Sigmoid colon (tissue), 7 donors: Measurements from ENCODE around the gene PIGX. TPM values are rescaled to one million over a fixed set of nuclear protein-coding genes. Genes with fewer than 3 reads are reported as not detected.

ENCODE experiments used
- DNase-seq: peaks from one replicate; pipeline ENCODE4 v3.0.0-alpha.2; 2019
- H3K27ac ChIP-seq, 4 donors: fragments of 200-600 bp; sonication (generic); one replicate each; pipeline ENCODE4 v1.5.1; 2016 to 2019; ENCODE audit warnings: mild to moderate bottlenecking in 1 of 4
- H3K27me3 ChIP-seq, 3 donors: fragments of 200-600 bp; sonication (generic); one replicate each; pipeline ENCODE4 v1.5.1; 2019; ENCODE audit warnings: mild to moderate bottlenecking in 1 of 3
- H3K36me3 ChIP-seq, 4 donors: fragments of 200-600 bp; sonication (generic); one replicate each; pipeline ENCODE4 v1.5.1; 2016 to 2019
- H3K4me1 ChIP-seq, 4 donors: fragments of 200-600 bp; sonication (generic); one replicate each; pipeline ENCODE4 v1.5.1; 2017 to 2019
- H3K4me3 ChIP-seq, 4 donors: fragments of 200-600 bp; sonication (generic); one replicate each; pipeline ENCODE4 v1.5.1; 2017 to 2019; ENCODE audit warnings: mild to moderate bottlenecking in 2 of 4, moderate library complexity in 1 of 4
- H3K9me3 ChIP-seq, 4 donors: fragments of 200-600 bp in 3 of 4; sonication (generic) in 3 of 4; one replicate each; pipeline versions ENCODE4 v1.5.1 to v1.6.1; 2013 to 2019
- CTCF ChIP-seq, 4 experiments: fragments of 450-650 bp in 3 of 4; fragments of 200-600 bp in 1 of 4; IDR thresholded peaks; one replicate each; pipeline ENCODE4 v1.5.1; 2016 to 2019; ENCODE audit warnings: antibody characterized with exemption in 4 of 4, mild to moderate bottlenecking in 3 of 4, moderate library complexity in 2 of 4
- EP300 ChIP-seq, 4 donors: sonication (generic); formaldehyde crosslinking; IDR thresholded peaks; one replicate each; pipeline ENCODE4 v1.6.1; 2017; ENCODE audit warnings: antibody characterized with exemption in 4 of 4
- POLR2A ChIP-seq, 2 donors: fragments of 450-650 bp; IDR thresholded peaks; one replicate each; pipeline ENCODE4 v1.6.1; 2016; ENCODE audit warnings: antibody characterized with exemption in 2 of 2, mild to moderate bottlenecking in 2 of 2, moderate library complexity in 2 of 2
- POLR2AphosphoS5 ChIP-seq, 4 donors: sonication (generic); formaldehyde crosslinking; IDR thresholded peaks; one replicate each; pipeline ENCODE4 v1.6.1; 2017; ENCODE audit warnings: antibody characterized with exemption in 4 of 4
- WGBS, 2 donors: extraction: QIAGEN DNeasy Blood & Tissue Kit; methylation state at CpG; one replicate each; pipeline ENCODE4 v1.1.7; 2013; 5-methylcytosine and 5-hydroxymethylcytosine counted together
- intact Hi-C: fragments of 100-400 bp; cut with DNase I; formaldehyde crosslinking; loops from one replicate; pipeline ENCODE4 v1.15.1; 2023
- polyA plus RNA-seq, 3 donors: library from polyadenylated mRNA; stranded (reverse); fragments of 200-250 nt; gene quantifications; one replicate each; pipeline ENCODE4 v1.2.3, GENCODE V29; 2013
- total RNA-seq, 4 donors: library from RNA; depleted of rRNA; stranded (reverse); fragments of >200 nt; gene quantifications; one replicate each; pipeline ENCODE4 v1.1.0, GENCODE V29; 2016
- donor health status: healthy with polysubstance abuse.
- donor health status: Bipolar disorder and iron deficiency.
- donor health status: healthy.

The PIGX gene
- total and polyA plus RNA-seq, 7 donors = 9.6 to 41.0 (median 20.9) TPM

GRCh38 chr3:196694202-196694638 lies 18.0 kb upstream of the PIGX start:
- DNase-seq = no peak
- no peaks in the 10 kb centered on the region for H3K9me3 ChIP-seq
- no peaks in the 10 kb centered on the region for H3K27me3 ChIP-seq
- H3K4me3 ChIP-seq = no peak overlapping the region
- H3K36me3 ChIP-seq = no peaks in the 10 kb centered on the region
- no peak for TF ChIP-seq CTCF (IDR thresholded peaks at IDR 0.05)
- no peak for TF ChIP-seq POLR2AphosphoS5 (IDR thresholded peaks at IDR 0.05)
- TF ChIP-seq EP300 (IDR thresholded peaks at IDR 0.05) = no peak
- TF ChIP-seq POLR2A (IDR thresholded peaks at IDR 0.05) = no peak
- WGBS, 2 donors = 0% methylated on average over 1 of the region's 1 CpG
- intact Hi-C loops = no loop called here
- no peaks in the 10 kb centered on the region for H3K4me1 ChIP-seq
- H3K27ac ChIP-seq = no peak overlapping the region

- no peak for DNase-seq
- Histone ChIP-seq H3K4me3 (no peak overlapping the region), H3K4me1 (no peaks in the 10 kb centered on the region), H3K9me3 (no peaks in the 10 kb centered on the region), H3K36me3 (no peaks in the 10 kb centered on the region), H3K27me3 (no peaks in the 10 kb centered on the region), H3K27ac (no peak overlapping the region)
- WGBS, 2 donors = 88 to 89% methylated on average over 17 of the region's 17 CpGs
- no peak for TF ChIP-seq CTCF (IDR thresholded peaks at IDR 0.05)
- no peak for TF ChIP-seq POLR2A (IDR thresholded peaks at IDR 0.05)
- TF ChIP-seq POLR2AphosphoS5 (IDR thresholded peaks at IDR 0.05) = no peak
- TF ChIP-seq EP300 (IDR thresholded peaks at IDR 0.05) = no peak
- intact Hi-C loops = no loop called here
These were observed 17.0 kb upstream of the PIGX start for GRCh38 chr3:196694941-196695848.

GRCh38 chr3:196695849-196696226 lies 16.3 kb upstream of the PIGX start:
- H3K27ac ChIP-seq = no peak overlapping the region
- intact Hi-C loops = no loop called here
- DNase-seq = no peak
- 90 to 92% methylated on average over 5 of the region's 5 CpGs for WGBS, 2 donors
- H3K9me3 ChIP-seq = no peaks in the 10 kb centered on the region
- no peak for TF ChIP-seq POLR2A (IDR thresholded peaks at IDR 0.05)
- no peak for TF ChIP-seq EP300 (IDR thresholded peaks at IDR 0.05)
- no peak for TF ChIP-seq POLR2AphosphoS5 (IDR thresholded peaks at IDR 0.05)
- no peak for TF ChIP-seq CTCF (IDR thresholded peaks at IDR 0.05)
- H3K4me1 ChIP-seq = no peaks in the 10 kb centered on the region
- H3K36me3 ChIP-seq = no peaks in the 10 kb centered on the region
- H3K4me3 ChIP-seq = no peak overlapping the region
- no peaks in the 10 kb centered on the region for H3K27me3 ChIP-seq

GRCh38 chr3:196697270-196697669 lies 14.9 kb upstream of the PIGX start:
- no peak for DNase-seq
- no peaks in the 10 kb centered on the region for H3K36me3 ChIP-seq
- TF ChIP-seq POLR2AphosphoS5 (IDR thresholded peaks at IDR 0.05) (no peak), POLR2A (IDR thresholded peaks at IDR 0.05) (no peak), CTCF (IDR thresholded peaks at IDR 0.05) (no peak)
- intact Hi-C loops = no loop called here
- H3K27ac ChIP-seq = no peak overlapping the region
- no peaks in the 10 kb centered on the region for H3K9me3 ChIP-seq
- H3K4me3 ChIP-seq = no peak overlapping the region
- WGBS, 2 donors = 75 to 89% methylated on average over 5 of the region's 5 CpGs
- no peaks in the 10 kb centered on the region for H3K27me3 ChIP-seq
- no peaks in the 10 kb centered on the region for H3K4me1 ChIP-seq
